Common myeloid progenitor, CD34-positive (primary cell): ENCODE results near the gene PDLIM3.
"Not testable (repeated sequence)": the region's sequence is repeated elsewhere in the genome, so short reads cannot be mapped to it uniquely, and the experiment has no call there.

Experiments used
- CTCF ChIA-PET: fragments of 350-600 bp; sonication (Branson Sonifier 250); formaldehyde crosslinking; loops from one replicate; lab custom pipeline; 2021; ENCODE audit warnings: antibody characterized with exemption; lab: Charles Lee
- POLR2A ChIA-PET: fragments of 350-600 bp; sonication (Branson Sonifier 250); formaldehyde crosslinking; loops from one replicate; lab custom pipeline; 2021; ENCODE audit warnings: antibody characterized with exemption; lab: Charles Lee
- DNase-seq, 3 donors: peaks; one replicate each; pipeline versions ENCODE4 v3.0.0 to v3.0.0-alpha.2; 2013
- H3K27ac ChIP-seq, 2 experiments: 1 replicate in 1 of 2; 2 replicates in 1 of 2; pipeline ENCODE4 v1.7.0; 2013; ENCODE audit warnings: inconsistent platforms in 2 of 2, low read length in 2 of 2, mild to moderate bottlenecking in 2 of 2, low read depth in 1 of 2, moderate library complexity in 1 of 2; ENCODE audit not compliant: severe bottlenecking in 2 of 2, insufficient read depth in 1 of 2, poor library complexity in 1 of 2
- H3K27me3 ChIP-seq, 5 experiments: replicated peaks in 2 of 5; 1 replicate in 3 of 5; 2 replicates in 2 of 5; pipeline versions ENCODE4 v1.6.1 to v1.7.0; 2013; ENCODE audit warnings: low read length in 4 of 5, mild to moderate bottlenecking in 2 of 5, moderate library complexity in 2 of 5, inconsistent platforms in 1 of 5; ENCODE audit not compliant: insufficient read depth in 5 of 5, control insufficient read depth in 4 of 5
- H3K36me3 ChIP-seq, 4 experiments: 1 replicate in 2 of 4; 2 replicates in 2 of 4; pipeline versions ENCODE4 v1.6.1 to v1.7.0; 2013; ENCODE audit warnings: low read length in 3 of 4, control low read depth in 1 of 4, mild to moderate bottlenecking in 1 of 4; ENCODE audit not compliant: control insufficient read depth in 4 of 4, insufficient read depth in 4 of 4
- H3K4me1 ChIP-seq, 4 experiments: 1 replicate in 3 of 4; 2 replicates in 1 of 4; pipeline versions ENCODE4 v1.6.1 to v1.7.1; 2013; ENCODE audit warnings: low read length in 3 of 4, mild to moderate bottlenecking in 3 of 4, control low read depth in 1 of 4, inconsistent platforms in 1 of 4, moderate library complexity in 1 of 4; ENCODE audit not compliant: control insufficient read depth in 4 of 4, insufficient read depth in 4 of 4; ENCODE audit errors: control extremely low read depth in 1 of 4
- H3K4me3 ChIP-seq, 7 experiments: 1 replicate in 4 of 7; 2 replicates in 3 of 7; pipeline versions ENCODE4 v1.5.1 to v1.7.0; 2013; ENCODE audit warnings: mild to moderate bottlenecking in 7 of 7, low read length in 6 of 7, moderate library complexity in 6 of 7, inconsistent platforms in 2 of 7, low read depth in 2 of 7, control low read depth in 1 of 7; ENCODE audit not compliant: insufficient read depth in 4 of 7, control insufficient read depth in 1 of 7; ENCODE audit errors: extremely low read depth in 1 of 7
- H3K9me3 ChIP-seq, 5 experiments: 1 replicate in 4 of 5; 2 replicates in 1 of 5; pipeline versions ENCODE4 v1.6.1 to v1.7.1; 2013; ENCODE audit warnings: low read length in 4 of 5, mild to moderate bottlenecking in 2 of 5, inconsistent platforms in 1 of 5, low read depth in 1 of 5, moderate library complexity in 1 of 5; ENCODE audit not compliant: control insufficient read depth in 4 of 5, insufficient read depth in 2 of 5; ENCODE audit errors: control extremely low read depth in 1 of 5
- WGBS: methylation state at CpG from one replicate; pipeline ENCODE4 v1.1.5; 2013; ENCODE audit not compliant: insufficient coverage; 5-methylcytosine and 5-hydroxymethylcytosine counted together

The PDLIM3 gene

DNA sequence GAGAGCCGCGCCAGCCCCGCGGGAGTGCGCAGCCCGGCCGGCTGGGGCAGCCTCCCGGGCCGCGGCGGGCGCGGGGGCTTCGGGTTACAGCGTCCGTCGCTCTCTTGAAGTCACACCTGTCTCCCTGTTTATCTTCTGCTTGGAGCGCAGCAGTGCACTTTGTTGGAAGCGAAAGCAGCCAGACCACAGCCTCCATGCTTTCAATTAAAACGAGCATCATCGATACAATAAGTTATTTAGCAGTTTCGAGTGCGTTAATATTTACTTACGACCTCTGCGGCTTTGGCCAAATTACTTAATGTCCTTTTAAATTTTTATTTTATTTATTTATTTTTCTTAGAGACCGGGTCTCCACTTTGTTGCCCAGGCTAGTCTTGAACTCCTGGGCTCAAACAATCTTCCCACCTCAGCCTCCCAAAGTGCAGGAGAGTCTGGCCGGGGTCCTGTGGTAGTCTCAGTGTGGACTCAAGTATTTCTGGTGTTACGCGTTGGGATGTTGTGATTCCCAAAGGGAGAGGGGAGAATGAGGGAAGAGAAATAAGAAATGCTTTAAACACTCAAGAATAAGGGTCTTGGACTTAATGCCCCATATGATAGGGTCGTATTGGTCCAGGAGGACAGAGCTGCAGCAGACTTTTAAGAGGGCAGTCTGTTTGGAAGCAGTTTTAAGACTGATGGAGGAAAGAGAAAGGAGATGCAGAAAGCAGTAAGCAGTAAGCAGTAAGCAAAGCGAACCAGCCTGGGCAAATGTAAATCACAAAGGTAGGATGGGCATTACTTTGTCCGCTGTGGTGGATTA is 504 bp upstream of the PDLIM3 start:
- 11% methylated on average over 19 of the region's 32 CpGs for WGBS
- Histone ChIP-seq H3K27ac (no peak overlapping the region), H3K4me1 (peaks cover 0 to 11% (median 4%) of the 10 kb centered on the region in 4 experiments), H3K4me3 (peak overlapping the region in 2 of 7 experiments; percentile 10 to 45), H3K27me3 (peaks cover 14 to 94% (median 36%) of the 10 kb centered on the region in 5 experiments), H3K9me3 (no peaks in the 10 kb centered on the region), H3K36me3 (no peaks in the 10 kb centered on the region)
- peak in 2 of 3 donors; percentile 14 to 17 for DNase-seq
- CTCF ChIA-PET, result no interaction called here
- POLR2A ChIA-PET, result no interaction called here

DNA sequence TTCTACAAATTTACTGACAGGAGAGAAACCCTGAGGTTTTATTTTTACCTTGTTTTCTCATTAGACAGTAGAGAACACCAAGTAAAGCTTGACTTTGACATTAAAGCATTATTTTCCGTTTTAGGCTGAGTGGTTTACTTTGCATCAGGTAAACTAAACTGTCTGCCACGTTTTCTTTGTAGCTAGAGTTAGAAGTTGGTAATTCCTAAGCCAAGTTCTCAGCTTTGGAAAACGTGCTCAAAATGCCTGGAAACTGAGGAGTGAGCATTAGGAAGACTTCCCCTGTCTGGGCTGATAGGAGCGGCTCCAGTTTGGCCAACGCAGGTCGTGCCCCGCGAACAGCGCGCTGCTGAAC is 819 bp downstream of the PDLIM3 start:
- ChIA-PET POLR2A (no interaction called here), CTCF (interaction anchor here (1.0 to 1.3 kb wide), 2 partner anchors 15 to 21 kb away, joined by 3 to 4 read pairs; no protein-coding TSS in a partner anchor)
- WGBS, result 4% methylated on average over 10 of the region's 10 CpGs
- H3K36me3 ChIP-seq, result no peaks in the 10 kb centered on the region
- no peak overlapping the region for H3K27ac ChIP-seq
- DNase-seq, result peak in 2 of 3 donors; percentile 20 to 22
- H3K4me3 ChIP-seq, result no peak overlapping the region
- H3K4me1 ChIP-seq, result peaks cover 0 to 11% (median 4%) of the 10 kb centered on the region in 4 experiments
- peaks cover 14 to 95% (median 38%) of the 10 kb centered on the region in 5 experiments for H3K27me3 ChIP-seq
- H3K9me3 ChIP-seq, result no peaks in the 10 kb centered on the region

DNA sequence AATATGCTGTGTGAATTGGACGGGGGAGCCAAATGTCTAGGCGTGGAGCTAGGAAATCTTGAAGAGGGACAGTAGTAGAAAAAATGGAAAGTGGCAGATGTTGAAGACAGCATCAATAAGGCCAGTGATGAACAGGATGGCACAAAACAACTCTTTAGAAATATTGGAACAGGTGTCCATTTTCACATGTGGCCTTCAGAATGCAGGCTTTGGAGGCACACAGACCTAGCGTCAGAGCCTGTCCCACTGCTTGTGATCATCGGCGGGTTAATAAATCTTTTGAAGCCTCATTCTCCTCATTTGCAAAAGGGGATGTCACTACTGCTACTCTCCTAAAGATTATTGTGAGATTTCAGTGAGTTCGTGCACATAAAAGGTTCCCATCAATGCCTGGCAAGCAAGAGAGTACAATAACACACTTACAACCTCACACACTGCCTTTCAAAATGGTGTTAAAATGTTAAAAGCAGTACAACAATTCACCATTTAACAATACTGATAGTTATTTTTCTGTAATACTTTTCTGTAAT is 2.4 kb downstream of the PDLIM3 start:
- H3K4me3 ChIP-seq, result no peak overlapping the region
- H3K9me3 ChIP-seq, result no peaks in the 10 kb centered on the region
- DNase-seq, result no peak
- POLR2A ChIA-PET, result no interaction called here
- no peaks in the 10 kb centered on the region for H3K36me3 ChIP-seq
- H3K4me1 ChIP-seq, result peaks cover 0 to 11% (median 4%) of the 10 kb centered on the region in 4 experiments
- CTCF ChIA-PET, result no interaction called here
- no peak overlapping the region for H3K27ac ChIP-seq
- WGBS, result 91% methylated on average over 4 of the region's 6 CpGs
- peaks cover 7 to 95% (median 41%) of the 10 kb centered on the region in 5 experiments for H3K27me3 ChIP-seq

DNA sequence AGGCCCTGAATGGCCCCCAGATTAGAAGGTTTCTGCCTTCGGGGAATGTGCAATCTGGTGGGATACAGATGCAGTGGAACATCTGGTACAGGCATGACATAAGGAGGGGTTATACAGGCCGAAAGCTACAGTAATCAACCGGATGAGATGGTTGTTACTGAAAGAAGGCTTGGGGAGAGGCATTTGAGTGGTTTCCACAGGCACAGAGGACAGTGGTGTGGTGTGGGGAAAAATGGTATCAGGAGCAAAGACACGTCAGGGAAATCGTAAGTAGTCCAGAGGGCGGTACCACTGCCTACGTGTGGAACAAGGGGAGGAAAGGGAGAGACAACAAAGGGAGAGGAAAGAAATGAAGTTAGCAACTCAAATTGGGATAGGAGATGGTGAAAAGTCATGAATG is 3.0 kb downstream of the PDLIM3 start:
- CTCF ChIA-PET, result no interaction called here
- Histone ChIP-seq H3K4me1 (peaks cover 0 to 11% (median 4%) of the 10 kb centered on the region in 4 experiments), H3K4me3 (no peak overlapping the region), H3K9me3 (no peaks in the 10 kb centered on the region), H3K36me3 (no peaks in the 10 kb centered on the region), H3K27ac (no peak overlapping the region), H3K27me3 (peaks cover 7 to 95% (median 38%) of the 10 kb centered on the region in 5 experiments)
- 86% methylated on average over 7 of the region's 7 CpGs for WGBS
- no peak for DNase-seq
- POLR2A ChIA-PET, result no interaction called here

DNA sequence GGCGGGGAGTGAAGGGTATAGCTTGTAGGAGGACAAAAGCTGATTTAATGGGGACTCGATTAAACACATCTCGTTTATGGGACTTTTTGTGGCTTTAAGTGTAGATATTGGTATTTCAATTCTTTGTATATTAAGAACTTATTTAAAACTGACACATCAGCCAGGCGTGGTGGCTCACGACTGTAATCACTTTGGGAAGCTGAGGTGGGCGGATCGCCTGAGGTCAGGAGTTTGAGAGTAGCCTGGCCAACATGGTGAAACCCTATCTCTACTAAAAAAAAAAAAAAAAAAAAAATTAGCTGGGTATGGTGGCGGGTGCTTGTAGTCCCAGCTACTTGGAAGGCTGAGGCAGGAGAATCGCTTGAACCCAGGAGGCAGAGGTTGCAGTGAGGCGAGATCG is 3.7 kb downstream of the PDLIM3 start:
- Histone ChIP-seq H3K4me1 (peaks cover 0 to 11% (median 4%) of the 10 kb centered on the region in 4 experiments), H3K27me3 (peaks cover 7 to 97% (median 40%) of the 10 kb centered on the region in 5 experiments)
- H3K27ac ChIP-seq, H3K4me3 ChIP-seq, DNase-seq, CTCF ChIA-PET, H3K36me3 ChIP-seq, POLR2A ChIA-PET, H3K9me3 ChIP-seq: not testable (repeated sequence)
- no CpG with 5 or more reads among the region's 11 CpGs for WGBS

DNA sequence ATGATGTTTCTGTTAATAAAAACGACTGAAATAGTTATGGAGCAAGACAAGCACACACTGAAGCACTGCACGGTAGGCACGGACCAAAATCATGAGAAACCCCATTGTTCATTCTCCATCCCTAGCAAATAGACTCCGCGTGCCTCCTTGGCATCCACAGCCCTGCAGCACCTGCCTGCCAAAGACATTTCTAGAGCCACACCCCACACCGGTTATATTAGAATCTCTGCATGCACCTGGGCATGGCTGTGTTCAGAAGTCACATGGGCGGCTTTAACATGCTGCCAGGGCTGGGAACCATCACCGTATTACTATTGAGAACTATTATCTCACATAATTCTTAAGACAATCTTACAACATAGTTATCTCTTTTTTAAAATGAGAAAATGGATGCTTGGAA is 5.9 kb downstream of the PDLIM3 start:
- peaks cover 9 to 94% (median 45%) of the 10 kb centered on the region in 5 experiments for H3K27me3 ChIP-seq

More for the DNA sequence above, 5.9 kb downstream of the PDLIM3 start:
- ChIA-PET CTCF (interaction anchor here (1.2 to 3.4 kb wide), 2 partner anchors 12 to 13 kb away, joined by 4 to 13 read pairs; no protein-coding TSS in a partner anchor), POLR2A (interaction anchor here (0.7 kb wide), 1 partner anchor 674 kb away, joined by 3 read pairs; no protein-coding TSS in a partner anchor)
- Histone ChIP-seq H3K4me1 (no peaks in the 10 kb centered on the region), H3K36me3 (no peaks in the 10 kb centered on the region), H3K27ac (no peak overlapping the region), H3K4me3 (no peak overlapping the region), H3K9me3 (peaks cover 11 to 15% (median 11%) of the 10 kb centered on the region in 5 experiments)
- WGBS, result 80% methylated on average over 5 of the region's 8 CpGs
- DNase-seq, result no peak
